Progenitor cell of endocrine pancreas (in vitro differentiated cells): Measurements from ENCODE around the gene GRID2. TPM values are rescaled to one million over a fixed set of nuclear protein-coding genes. Genes with fewer than 3 reads are reported as not detected.

Experiments
- DNase-seq: peaks from one replicate; pipeline ENCODE4 v3.0.0; 2021; ENCODE audit warnings: low spot score; ENCODE audit not compliant: unreplicated experiment
- H3K27ac Mint-ChIP-seq: 2 replicates; pipeline ENCODE4 v1.8.0; 2021; ENCODE audit warnings: mild to moderate bottlenecking, moderate library complexity, mixed read lengths
- H3K27me3 Mint-ChIP-seq: 2 replicates; pipeline ENCODE4 v1.8.0; 2021; ENCODE audit warnings: mixed read lengths
- H3K36me3 Mint-ChIP-seq: 2 replicates; pipeline ENCODE4 v1.8.0; 2022; ENCODE audit warnings: mixed read lengths; ENCODE audit not compliant: insufficient read depth
- H3K4me1 Mint-ChIP-seq: 2 replicates; pipeline ENCODE4 v1.8.0; 2021; ENCODE audit warnings: low read depth, mixed read lengths
- H3K4me3 Mint-ChIP-seq: 2 replicates; pipeline ENCODE4 v1.8.0; 2021; ENCODE audit warnings: low read depth, mild to moderate bottlenecking, moderate library complexity, mixed read lengths
- H3K9me3 Mint-ChIP-seq: 2 replicates; pipeline ENCODE4 v1.8.0; 2021; ENCODE audit warnings: low read depth, mixed read lengths
- CTCF ChIP-seq: fragments of 200-600 bp; sonication (generic); IDR thresholded peaks from one replicate; pipeline ENCODE4 v1.5.0; 2021; ENCODE audit warnings: antibody characterized with exemption, mild to moderate bottlenecking; ENCODE audit not compliant: unreplicated experiment
- total RNA-seq: library from RNA; stranded (reverse); gene quantifications from 2 replicates; pipeline ENCODE4 v1.2.1, GENCODE V29; 2021

GRID2 gene
- total RNA-seq, 1 donor from 2014 or later, result 0.69 TPM

DNA sequence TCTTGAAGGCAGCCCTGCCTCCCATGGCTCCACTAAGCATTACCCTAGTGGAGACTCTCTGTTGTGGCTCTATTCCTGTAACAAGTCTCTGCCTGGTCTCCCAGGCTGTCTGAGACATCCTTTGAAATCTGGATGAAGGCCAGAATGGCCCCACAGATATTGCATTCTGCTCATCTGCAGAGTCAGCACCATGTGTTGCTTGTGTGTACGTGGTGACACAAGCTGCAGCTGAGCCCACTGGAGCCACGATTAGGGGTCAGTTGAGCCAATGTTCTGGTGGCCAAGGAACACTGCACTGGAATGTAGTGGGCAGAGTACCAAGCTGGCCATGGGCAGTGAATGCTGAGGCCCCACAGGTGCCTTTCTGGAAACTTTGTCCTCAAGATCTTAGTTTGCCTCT lies 29.2 kb downstream of the GRID2 start:
- H3K27ac Mint-ChIP-seq, result no peak overlapping the region
- H3K4me3 Mint-ChIP-seq, result no peak overlapping the region
- peaks cover 4% of the 10 kb centered on the region for H3K4me1 Mint-ChIP-seq
- no peaks in the 10 kb centered on the region for H3K9me3 Mint-ChIP-seq
- H3K36me3 Mint-ChIP-seq, result no peaks in the 10 kb centered on the region
- no peak for DNase-seq
- no peaks in the 10 kb centered on the region for H3K27me3 Mint-ChIP-seq
- no peak for TF ChIP-seq CTCF

GRCh38 chr4:92334716-92335350 lies 31.1 kb downstream of the GRID2 start:
- Mint-ChIP-seq H3K9me3 (no peaks in the 10 kb centered on the region), H3K27me3 (no peaks in the 10 kb centered on the region), H3K4me3 (no peak overlapping the region), H3K4me1 (peaks cover 4% of the 10 kb centered on the region), H3K27ac (no peak overlapping the region), H3K36me3 (no peaks in the 10 kb centered on the region)
- TF ChIP-seq CTCF, result no peak
- DNase-seq, result no peak

DNA sequence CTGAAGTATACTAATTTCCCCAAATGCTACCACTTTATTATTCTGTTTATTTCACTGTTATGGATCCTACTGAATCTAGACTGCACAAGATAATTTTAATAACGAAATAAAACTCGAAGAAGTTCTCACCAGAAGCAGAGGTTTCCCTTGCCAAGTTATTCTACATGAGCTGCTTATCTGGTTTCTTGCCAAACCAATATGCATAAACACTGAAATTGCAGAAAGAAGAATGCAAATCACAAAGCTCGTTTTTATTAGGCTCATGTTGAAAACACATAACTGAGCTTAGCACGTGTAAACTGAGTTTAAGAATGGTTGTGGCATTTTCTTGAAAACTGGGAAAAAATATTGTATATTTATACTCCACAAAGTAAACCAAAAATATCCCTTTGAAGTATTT lies 35.9 kb downstream of the GRID2 start:
- Mint-ChIP-seq H3K9me3 (no peaks in the 10 kb centered on the region), H3K36me3 (no peaks in the 10 kb centered on the region), H3K27ac (no peak overlapping the region), H3K4me3 (no peak overlapping the region), H3K27me3 (no peaks in the 10 kb centered on the region), H3K4me1 (no peaks in the 10 kb centered on the region)
- no peak for DNase-seq
- TF ChIP-seq CTCF, result no peak

- no peaks in the 10 kb centered on the region for H3K9me3 Mint-ChIP-seq
- no peaks in the 10 kb centered on the region for H3K4me1 Mint-ChIP-seq
- no peak for TF ChIP-seq CTCF
- DNase-seq, result no peak
- no peak overlapping the region for H3K4me3 Mint-ChIP-seq
- no peak overlapping the region for H3K27ac Mint-ChIP-seq
- no peaks in the 10 kb centered on the region for H3K27me3 Mint-ChIP-seq
- H3K36me3 Mint-ChIP-seq, result no peaks in the 10 kb centered on the region
Observed at GRCh38 chr4:92344216-92344615, 40.5 kb downstream of the GRID2 start.

DNA sequence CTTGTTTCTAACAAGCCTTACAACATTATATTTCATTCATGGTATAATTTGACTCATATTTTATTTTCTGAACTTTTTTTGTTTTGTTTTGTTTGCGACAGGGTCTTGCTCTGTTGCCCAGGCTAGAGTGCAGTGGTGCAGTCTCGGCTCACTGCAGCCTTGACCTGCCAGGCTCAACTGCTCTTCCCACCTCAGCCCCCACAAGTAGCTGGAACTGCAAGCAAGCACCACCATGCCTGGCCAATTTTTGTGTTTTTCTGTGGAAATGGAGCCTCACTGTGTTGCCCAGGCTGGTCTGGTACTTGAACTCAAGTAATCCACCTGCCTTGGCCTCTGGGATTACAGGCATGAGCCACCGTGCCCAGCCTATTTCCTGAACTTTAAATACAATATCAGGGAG lies 42.5 kb downstream of the GRID2 start:
- no peak overlapping the region for H3K27ac Mint-ChIP-seq
- H3K9me3 Mint-ChIP-seq, result no peaks in the 10 kb centered on the region

More for the DNA sequence above, 42.5 kb downstream of the GRID2 start:
- no peak for DNase-seq
- no peak for TF ChIP-seq CTCF
- no peak overlapping the region for H3K4me3 Mint-ChIP-seq
- no peaks in the 10 kb centered on the region for H3K36me3 Mint-ChIP-seq
- no peaks in the 10 kb centered on the region for H3K4me1 Mint-ChIP-seq
- no peaks in the 10 kb centered on the region for H3K27me3 Mint-ChIP-seq
